Lower leg skin (tissue), 4 donors: Measurements from ENCODE around the gene RASA3. TPM values are rescaled to one million over a fixed set of nuclear protein-coding genes. Genes with fewer than 3 reads are reported as not detected.

Source experiments
- DNase-seq, 2 donors: peaks; one replicate each; pipeline ENCODE4 v3.0.0-alpha.2; 2019; ENCODE audit warnings: low spot score in 2 of 2
- H3K4me3 ChIP-seq: fragments of 200-600 bp; sonication (generic); 2 replicates; pipeline ENCODE4 v1.5.1; 2017; ENCODE audit warnings: mild to moderate bottlenecking, low read depth; ENCODE audit not compliant: poor library complexity, severe bottlenecking
- CTCF ChIP-seq, 3 donors: fragments of 450-650 bp; IDR thresholded peaks; one replicate each; pipeline ENCODE4 v1.5.1; 2016; ENCODE audit warnings: antibody characterized with exemption in 3 of 3, mild to moderate bottlenecking in 3 of 3, moderate library complexity in 2 of 3
- POLR2A ChIP-seq, 2 donors: fragments of 450-650 bp; IDR thresholded peaks; one replicate each; pipeline ENCODE4 v1.6.1; 2016 to 2017; ENCODE audit warnings: antibody characterized with exemption in 2 of 2, mild to moderate bottlenecking in 1 of 2, moderate library complexity in 1 of 2
- WGBS, 2 donors: methylation state at CpG; one replicate each; pipeline ENCODE4 v1.1.5; 2018; 5-methylcytosine and 5-hydroxymethylcytosine counted together
- intact Hi-C: fragments of 100-400 bp; cut with DNase I; formaldehyde crosslinking; loops from one replicate; pipeline ENCODE4 v1.15.0; 2023; ENCODE audit warnings: low total_unique reads
- total RNA-seq, 4 donors: library from RNA; depleted of rRNA; stranded (reverse); fragments of >200 nt; gene quantifications; one replicate each; pipeline ENCODE4 v1.1.0, GENCODE V29; 2016

Gene RASA3
- total RNA-seq, 4 donors from 2014 or later: 12.9 to 30.5 (median 24.2) TPM

DNA sequence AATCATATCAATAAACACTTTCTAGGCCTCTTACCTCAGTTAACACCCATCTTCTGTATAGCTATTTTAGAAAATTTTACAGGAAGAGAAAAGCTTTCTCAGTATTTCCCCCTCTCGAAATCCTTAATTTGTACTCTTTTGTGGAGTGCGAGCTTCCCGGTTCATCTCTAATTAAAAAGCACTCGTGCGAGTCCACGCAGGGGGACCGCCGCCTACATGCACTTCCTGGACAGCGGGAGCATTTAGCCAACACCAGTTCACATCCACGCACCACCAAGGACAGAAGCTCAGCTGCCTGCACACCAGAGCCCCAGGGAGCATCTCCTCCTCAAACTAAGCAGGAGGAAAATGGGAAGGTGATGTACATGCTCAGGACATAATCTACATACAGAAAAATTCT lies 60.0 kb downstream of the RASA3 start:
- H3K4me3 ChIP-seq: no peak overlapping the region
- 89 to 92% methylated on average over 10 of the region's 10 CpGs for WGBS, 2 donors
- no peak for TF ChIP-seq CTCF (IDR thresholded peaks at IDR 0.05)
- no peak for TF ChIP-seq POLR2A (IDR thresholded peaks at IDR 0.05)
- intact Hi-C loops: no loop called here
- DNase-seq: peak in 1 of 2 donors; percentile 48

DNA sequence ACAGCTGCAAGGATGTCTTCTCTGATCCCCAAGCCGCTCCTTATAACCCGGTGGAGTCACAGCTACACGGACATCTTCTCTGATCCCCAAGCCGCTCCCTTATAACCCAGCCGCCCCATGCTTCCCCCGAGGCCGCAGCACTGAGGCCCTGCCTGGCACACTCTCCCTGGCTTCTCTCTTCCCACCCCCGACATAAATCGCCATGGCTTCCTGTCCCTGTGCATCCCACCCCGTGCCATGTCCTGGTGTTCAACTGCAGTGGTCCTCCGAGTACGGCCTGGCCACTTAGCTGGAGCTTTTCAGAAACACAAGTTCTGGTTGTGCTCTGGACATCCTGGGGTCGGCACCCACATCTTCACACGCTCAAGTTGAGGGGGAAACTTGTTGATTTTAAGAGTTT lies 60.4 kb downstream of the RASA3 start:
- H3K4me3 ChIP-seq: no peak overlapping the region
- no peak for TF ChIP-seq CTCF (IDR thresholded peaks at IDR 0.05)
- no peak for TF ChIP-seq POLR2A (IDR thresholded peaks at IDR 0.05)
- WGBS, 2 donors: 71 to 83% methylated on average over 14 of the region's 14 CpGs
- DNase-seq: peak in 1 of 2 donors; percentile 69
- intact Hi-C loops: no loop called here

GRCh38 chr13:114071410-114071809 lies 61.0 kb downstream of the RASA3 start:
- peak in 1 of 2 donors; percentile 65 for DNase-seq
- no peak overlapping the region for H3K4me3 ChIP-seq
- intact Hi-C loops: no loop called here
- TF ChIP-seq POLR2A (IDR thresholded peaks at IDR 0.05) (no peak), CTCF (IDR thresholded peaks at IDR 0.05) (no peak)
- 81 to 90% methylated on average over 10 of the region's 10 CpGs for WGBS, 2 donors

DNA sequence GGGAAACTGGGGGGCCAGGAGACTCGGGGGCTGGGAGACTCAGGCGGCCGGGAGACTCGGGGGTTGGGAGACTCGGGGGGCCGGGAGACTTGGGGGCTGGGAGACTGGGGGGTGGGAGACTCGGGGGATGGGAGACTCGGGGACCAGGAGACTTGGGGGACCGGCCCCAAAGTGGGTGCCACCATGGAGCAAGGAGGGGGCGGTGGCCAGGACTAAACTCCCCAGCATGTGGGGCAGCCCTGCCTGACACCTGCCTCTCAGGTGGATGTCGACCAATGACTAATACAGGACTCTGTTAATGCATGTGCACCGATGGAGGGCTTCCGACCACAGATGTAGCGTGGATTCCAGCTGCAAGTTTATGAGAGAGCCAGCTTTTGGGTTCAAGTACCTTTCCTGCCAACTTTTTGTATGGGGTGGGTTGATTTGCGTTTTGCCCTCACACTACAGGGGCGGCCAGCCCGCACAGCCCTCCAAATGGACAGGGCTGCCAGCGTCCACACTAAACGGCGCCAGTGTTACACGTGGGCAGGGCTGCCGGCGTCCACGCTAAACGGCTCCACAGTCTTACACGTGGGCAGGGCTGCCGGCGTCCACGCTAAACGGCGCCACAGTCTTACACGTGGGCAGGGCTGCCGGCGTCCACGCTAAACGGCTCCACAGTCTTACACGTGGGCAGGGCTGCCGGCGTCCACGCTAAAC lies 62.2 kb downstream of the RASA3 start:
- no peak for TF ChIP-seq CTCF (IDR thresholded peaks at IDR 0.05)
- TF ChIP-seq POLR2A (IDR thresholded peaks at IDR 0.05): no peak
- peak in 1 of 2 donors; percentile 72 for DNase-seq
- intact Hi-C loops: no loop called here
- no peak overlapping the region for H3K4me3 ChIP-seq
- WGBS, 2 donors: 93 to 97% methylated on average over 30 to 36 of the region's 40 CpGs

DNA sequence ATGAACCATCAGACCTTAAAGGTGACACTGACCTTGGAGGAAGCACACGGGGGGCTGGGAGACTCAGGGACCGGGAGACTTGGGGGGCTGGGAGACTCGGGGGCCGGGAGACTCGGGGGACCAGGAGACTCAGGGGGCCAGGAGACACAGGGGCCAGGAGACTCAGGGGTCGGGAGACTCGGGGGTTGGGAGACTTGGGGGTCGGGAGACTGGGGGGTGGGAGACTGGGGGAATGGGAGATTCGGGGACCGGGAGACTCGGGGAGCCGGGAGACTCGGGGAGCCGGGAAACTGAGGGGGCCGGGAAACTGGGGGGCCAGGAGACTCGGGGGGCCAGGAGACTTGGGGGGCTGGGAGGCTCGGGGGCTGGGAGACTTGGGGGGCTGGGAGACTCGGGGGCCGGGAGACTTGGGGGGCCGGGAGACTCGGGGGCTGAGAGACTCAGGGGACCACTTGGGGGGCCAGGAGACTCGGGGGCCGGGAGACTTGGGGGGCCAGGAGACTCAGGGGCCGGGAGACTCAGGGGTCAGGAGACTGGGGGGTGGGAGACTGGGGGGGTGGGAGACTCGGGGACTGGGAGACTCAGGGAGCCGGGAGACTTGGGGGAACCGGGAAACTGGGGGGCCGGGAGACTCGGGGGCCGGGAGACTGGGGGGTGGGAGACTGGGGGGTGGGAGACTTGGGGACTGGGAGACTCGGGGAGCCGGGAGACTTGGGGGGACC lies 62.9 kb downstream of the RASA3 start:
- peak in 1 of 2 donors; percentile 72 for DNase-seq
- intact Hi-C loops: no loop called here
- TF ChIP-seq CTCF (IDR thresholded peaks at IDR 0.05) (no peak), POLR2A (IDR thresholded peaks at IDR 0.05) (no peak)
- no peak overlapping the region for H3K4me3 ChIP-seq
- 81 to 90% methylated on average over 5 to 15 of the region's 32 CpGs for WGBS, 2 donors
